ENCODE measurements around the gene NPSR1.

GRCh38 chr7:34657632-34658268 lies at the start of gene NPSR1:
- no peak for TF ChIP-seq CTCF (IDR thresholded peaks at IDR 0.05; ENCODE audit: insufficient read depth, low read depth, low read length)
- no peak for TF ChIP-seq EZH2 (IDR thresholded peaks at IDR 0.05; ENCODE audit: insufficient read depth, low read length)

Data from astrocyte (in vitro differentiated cells and primary cell).